Spinal cord (tissue), 10 donors: ENCODE data around the gene TRDMT1. TPM values are rescaled to one million over a fixed set of nuclear protein-coding genes. Genes with fewer than 3 reads are reported as not detected.
"Not testable (repeated sequence)": the region's sequence is repeated elsewhere in the genome, so short reads cannot be mapped to it uniquely, and the experiment has no call there.

Experiments used
- DNase-seq, 6 donors: peaks; one replicate each; pipeline versions ENCODE4 v3.0.0 to v3.0.0-alpha.2; 2013 to 2015; ENCODE audit warnings: low spot score in 6 of 6, low read depth in 4 of 6
- H3K27ac ChIP-seq: one replicate; pipeline ENCODE4 v1.5.1; 2013; ENCODE audit warnings: low read depth, low read length, control low read depth
- H3K27me3 ChIP-seq: one replicate; pipeline ENCODE4 v1.6.1; 2013; ENCODE audit warnings: low read length; ENCODE audit not compliant: control insufficient read depth, insufficient read depth
- H3K36me3 ChIP-seq: one replicate; pipeline ENCODE4 v1.6.1; 2013; ENCODE audit warnings: low read length; ENCODE audit not compliant: control insufficient read depth, insufficient read depth
- H3K4me1 ChIP-seq: one replicate; pipeline ENCODE4 v1.6.1; 2013; ENCODE audit warnings: low read length; ENCODE audit not compliant: control insufficient read depth, insufficient read depth
- H3K4me3 ChIP-seq: one replicate; pipeline ENCODE4 v1.5.1; 2013; ENCODE audit warnings: low read depth, low read length, control low read depth
- H3K9me3 ChIP-seq: one replicate; pipeline ENCODE4 v1.6.1; 2013; ENCODE audit warnings: low read length; ENCODE audit not compliant: control insufficient read depth, insufficient read depth
- WGBS: methylation state at CpG from one replicate; pipeline ENCODE4 v1.1.5; 2013; ENCODE audit warnings: missing lambda C conversion rate; ENCODE audit not compliant: insufficient coverage; 5-methylcytosine and 5-hydroxymethylcytosine counted together
- polyA plus RNA-seq, 2 donors: library from polyadenylated mRNA; unstranded; fragments of 120-200 nt; gene quantifications; one replicate each; pipeline ENCODE4 v1.2.1, GENCODE V29; 2013; ENCODE audit not compliant: insufficient read length in 2 of 2
- total RNA-seq, 2 donors: library from RNA; depleted of rRNA in 1 of 2; stranded (reverse); fragments of 120-200 nt in 1 of 2; fragments of >200 nt in 1 of 2; gene quantifications; one replicate each; pipeline versions ENCODE4 v1.2.3 to v1.2.4, GENCODE V29; 2013 to 2014
- donor health status: healthy.

Gene TRDMT1
- total and polyA plus RNA-seq, 4 donors: 10.4 to 34.1 (median 14.4) TPM

DNA sequence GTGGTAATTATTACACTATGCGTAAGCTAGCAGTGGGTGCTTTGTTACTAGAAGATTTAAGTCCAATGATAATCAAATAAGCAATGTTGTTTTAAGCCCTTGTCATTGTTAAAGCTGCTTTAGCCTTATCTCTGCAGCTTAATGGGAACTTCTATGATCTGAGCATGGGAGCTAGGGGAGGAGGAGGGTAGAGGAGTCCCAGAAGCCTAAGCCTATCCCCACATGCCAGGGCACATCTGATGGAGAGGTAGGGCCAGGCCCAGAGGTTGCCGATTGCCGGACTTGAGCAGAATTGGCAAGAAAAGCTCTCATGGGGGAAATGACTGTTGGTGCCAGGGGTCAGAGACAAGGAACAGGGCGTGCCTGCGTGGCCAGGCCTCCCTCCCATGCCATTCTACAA is 85.3 kb downstream of the TRDMT1 start:
- Histone ChIP-seq H3K36me3 (no peaks in the 10 kb centered on the region), H3K9me3 (no peaks in the 10 kb centered on the region), H3K4me1 (no peaks in the 10 kb centered on the region), H3K27me3 (no peaks in the 10 kb centered on the region), H3K4me3 (no peak overlapping the region), H3K27ac (no peak overlapping the region)
- WGBS: 90% methylated on average over 5 of the region's 5 CpGs
- DNase-seq: no peak

DNA sequence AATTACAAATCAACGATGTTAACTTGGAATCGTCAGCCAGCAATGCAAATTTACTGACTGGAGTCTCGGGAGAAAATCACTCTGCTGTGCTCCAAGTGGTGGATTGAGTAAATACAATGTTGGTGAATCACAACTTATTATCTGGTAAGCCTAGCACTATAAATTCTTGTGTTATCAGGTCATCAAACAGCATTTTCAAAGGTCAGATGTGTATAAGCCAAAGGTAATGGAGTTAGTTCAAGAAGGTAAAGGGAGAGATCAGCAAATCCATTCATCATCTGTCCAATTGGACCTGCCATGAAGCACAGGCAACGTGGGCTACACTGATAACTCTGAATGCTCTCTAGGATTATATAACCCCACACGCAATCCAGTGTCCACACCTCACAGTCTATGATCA is 85.8 kb downstream of the TRDMT1 start:
- WGBS: no CpG with 5 or more reads among the region's 5 CpGs
- no peaks in the 10 kb centered on the region for H3K9me3 ChIP-seq
- no peaks in the 10 kb centered on the region for H3K4me1 ChIP-seq
- no peak overlapping the region for H3K4me3 ChIP-seq
- no peaks in the 10 kb centered on the region for H3K36me3 ChIP-seq
- no peaks in the 10 kb centered on the region for H3K27me3 ChIP-seq
- DNase-seq: no peak
- no peak overlapping the region for H3K27ac ChIP-seq

DNA sequence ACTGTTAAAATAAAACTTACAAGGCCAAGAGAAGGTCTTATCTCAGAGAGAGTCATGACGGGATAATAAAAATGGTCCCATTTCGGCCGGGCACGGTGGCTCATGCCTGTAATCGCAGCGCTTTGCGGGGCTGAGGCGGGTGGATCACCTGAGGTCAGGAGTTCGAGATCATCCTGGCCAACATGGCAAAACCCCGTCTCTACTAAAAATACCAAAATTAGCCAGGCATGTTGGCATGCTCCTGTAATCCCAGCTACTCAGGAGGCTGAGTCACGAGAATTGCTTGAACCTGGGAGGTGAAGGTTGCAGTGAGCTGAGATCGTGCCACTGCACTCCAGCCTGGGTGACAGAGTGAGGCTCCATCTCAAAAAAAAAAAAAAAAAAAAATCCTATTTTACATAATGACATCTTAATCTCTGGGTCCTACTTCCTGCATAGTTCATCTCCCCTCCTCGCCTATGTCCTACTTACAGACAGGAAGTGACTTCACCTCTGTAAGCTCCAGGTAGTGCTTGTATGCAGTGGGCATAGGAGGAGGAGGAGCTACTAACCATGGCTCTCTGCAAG is 86.5 kb downstream of the TRDMT1 start:
- H3K27me3 ChIP-seq, H3K9me3 ChIP-seq, H3K4me3 ChIP-seq, H3K27ac ChIP-seq, H3K36me3 ChIP-seq, H3K4me1 ChIP-seq, DNase-seq: not testable (repeated sequence)
- WGBS: 98% methylated on average over 9 of the region's 13 CpGs

DNA sequence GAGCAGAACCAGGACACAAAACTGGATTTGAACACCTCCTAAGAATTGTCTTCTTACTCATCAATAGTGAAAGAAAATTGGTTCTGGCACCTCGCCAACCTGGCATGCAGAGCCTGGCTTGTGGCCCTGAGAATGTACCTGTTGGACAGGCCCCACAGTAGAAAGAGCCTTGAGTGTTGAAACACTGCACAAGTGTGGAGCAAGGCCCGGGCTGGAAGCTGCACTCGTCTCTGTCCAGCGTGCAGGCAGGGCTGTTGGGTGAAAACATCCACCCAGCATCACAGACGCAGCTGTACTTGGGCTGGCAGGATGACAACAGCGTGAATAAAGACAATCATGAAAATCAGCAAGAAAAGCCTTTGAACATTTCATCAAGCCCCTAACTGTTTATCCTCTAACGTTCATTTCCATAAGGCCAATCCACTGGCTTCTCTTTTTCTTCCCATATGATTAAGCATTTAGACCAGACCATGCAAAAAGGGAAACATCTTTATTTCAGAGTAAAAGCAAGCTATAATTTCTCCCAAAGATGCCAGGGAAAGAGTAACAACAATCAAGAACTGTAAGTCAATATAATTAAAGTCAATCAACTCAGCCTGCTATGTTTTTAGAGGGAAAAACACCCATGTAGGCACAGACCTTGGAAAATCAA is 87.5 kb downstream of the TRDMT1 start:
- Histone ChIP-seq H3K9me3 (no peaks in the 10 kb centered on the region), H3K4me1 (no peaks in the 10 kb centered on the region), H3K27me3 (no peaks in the 10 kb centered on the region), H3K27ac (peak overlapping the region; percentile 3), H3K36me3 (no peaks in the 10 kb centered on the region), H3K4me3 (no peak overlapping the region)
- DNase-seq: peak in 2 of 6 donors; percentile 38 to 75
- 47% methylated on average over 7 of the region's 7 CpGs for WGBS

DNA sequence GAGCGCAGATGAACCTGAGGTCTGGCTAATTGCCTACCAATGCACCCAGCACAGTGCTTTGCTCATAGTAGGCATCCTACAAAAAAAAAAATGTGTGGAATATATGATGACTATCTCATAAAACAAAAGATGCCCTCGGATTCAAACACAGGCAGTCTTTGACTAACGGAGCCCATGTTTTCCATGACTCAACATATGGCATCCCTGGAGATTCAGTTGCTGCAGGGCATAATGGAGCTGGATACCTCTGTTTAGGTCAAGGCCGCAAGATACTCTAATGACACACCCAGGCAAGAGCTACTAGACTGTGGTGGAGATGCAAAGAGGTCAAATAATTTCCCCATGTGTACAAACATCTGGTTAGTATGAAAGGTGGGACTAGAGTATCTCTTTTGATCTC is 88.1 kb downstream of the TRDMT1 start:
- no peak for DNase-seq
- H3K4me1 ChIP-seq: no peaks in the 10 kb centered on the region

DNA sequence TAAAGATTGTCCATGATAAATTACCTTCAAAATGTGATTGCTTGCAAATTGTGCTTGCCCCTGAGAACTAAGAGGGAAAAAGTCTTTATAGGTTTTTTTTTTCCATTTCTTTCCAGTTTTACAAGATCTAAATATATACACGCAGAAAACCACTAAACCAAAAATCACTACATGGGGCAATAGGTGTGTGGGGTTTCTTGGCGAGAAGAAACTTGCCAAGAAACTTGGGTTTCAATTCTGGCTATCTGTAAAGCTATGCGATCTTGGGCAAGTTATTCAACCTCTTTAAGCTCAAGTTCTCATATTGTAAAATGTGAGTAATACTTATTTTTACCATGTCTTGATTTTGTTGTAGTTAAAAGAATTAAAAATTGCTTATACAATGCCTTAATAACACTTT is 88.9 kb downstream of the TRDMT1 start:
- no peaks in the 10 kb centered on the region for H3K9me3 ChIP-seq
- H3K4me3 ChIP-seq: no peak overlapping the region
- WGBS: no CpG with 5 or more reads among the region's 3 CpGs
- H3K4me1 ChIP-seq: no peaks in the 10 kb centered on the region
- no peaks in the 10 kb centered on the region for H3K36me3 ChIP-seq
- H3K27me3 ChIP-seq: no peaks in the 10 kb centered on the region
- no peak for DNase-seq
- no peak overlapping the region for H3K27ac ChIP-seq

More for the DNA sequence above, 88.1 kb downstream of the TRDMT1 start:
- no peaks in the 10 kb centered on the region for H3K27me3 ChIP-seq
- WGBS: 80% methylated on average over 1 of the region's 4 CpGs
- peak overlapping the region; percentile 3 for H3K27ac ChIP-seq
- H3K36me3 ChIP-seq: no peaks in the 10 kb centered on the region
- no peaks in the 10 kb centered on the region for H3K9me3 ChIP-seq
- no peak overlapping the region for H3K4me3 ChIP-seq

DNA sequence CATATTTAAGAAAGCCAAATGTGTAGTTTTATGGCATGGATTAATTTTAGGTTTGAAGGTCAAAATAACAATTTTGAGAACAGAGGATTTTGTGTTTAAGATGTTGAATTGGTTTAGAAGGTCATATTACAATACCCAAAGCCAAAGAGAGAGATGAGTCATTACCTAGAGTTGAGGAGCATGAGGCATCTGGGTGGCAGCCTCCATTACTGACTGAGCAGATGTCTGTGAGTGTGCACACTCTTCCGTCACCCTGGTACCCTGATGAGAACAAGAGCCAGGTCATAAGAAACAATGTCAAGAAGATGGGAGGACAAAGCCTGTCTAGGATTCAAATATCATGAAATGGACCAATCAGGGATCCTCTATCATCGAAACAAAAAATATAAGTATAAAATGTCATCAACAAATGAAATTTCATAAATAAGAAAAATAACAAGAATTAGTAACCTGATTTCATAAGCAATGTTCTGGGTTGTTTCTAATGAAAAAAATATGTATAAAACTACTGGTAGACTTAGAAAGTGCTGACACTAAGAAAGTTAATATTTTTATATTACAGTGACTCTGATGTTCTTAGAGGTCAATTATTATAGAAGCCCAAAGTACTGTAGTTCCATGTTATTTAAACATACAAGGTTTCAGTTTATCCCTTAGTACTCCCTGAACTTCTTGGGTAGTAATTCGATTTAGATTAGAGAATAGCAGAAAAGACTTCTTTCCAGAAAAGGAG is 91.8 kb downstream of the TRDMT1 start:
- H3K9me3 ChIP-seq: no peaks in the 10 kb centered on the region
- no peaks in the 10 kb centered on the region for H3K36me3 ChIP-seq
- 100% methylated on average over 1 of the region's 3 CpGs for WGBS
- no peak overlapping the region for H3K27ac ChIP-seq
- H3K27me3 ChIP-seq: no peaks in the 10 kb centered on the region
- H3K4me1 ChIP-seq: no peaks in the 10 kb centered on the region
- DNase-seq: no peak
- no peak overlapping the region for H3K4me3 ChIP-seq

DNA sequence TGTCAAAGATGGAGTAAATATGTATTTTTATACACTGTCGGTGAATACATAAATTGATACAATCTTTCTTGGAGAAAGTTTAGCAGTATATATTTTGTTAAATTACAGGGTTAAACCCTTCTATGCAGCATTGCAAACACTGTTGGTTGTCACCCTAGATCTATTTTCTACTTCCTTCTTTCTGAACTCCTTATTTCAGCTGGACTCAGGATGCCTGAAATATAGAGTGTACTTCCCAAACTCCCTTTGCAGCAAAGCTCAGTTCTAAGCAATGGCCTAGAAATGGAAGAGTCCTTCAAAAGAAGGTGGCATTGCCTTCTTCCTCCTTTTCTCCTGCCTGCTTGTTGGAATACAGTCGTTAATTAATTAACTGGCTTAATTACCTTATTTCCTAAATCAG is 92.4 kb downstream of the TRDMT1 start:
- Histone ChIP-seq H3K36me3 (no peaks in the 10 kb centered on the region), H3K4me3 (no peak overlapping the region), H3K27ac (no peak overlapping the region), H3K4me1 (no peaks in the 10 kb centered on the region), H3K27me3 (no peaks in the 10 kb centered on the region), H3K9me3 (no peaks in the 10 kb centered on the region)
- no CpG with 5 or more reads among the region's 2 CpGs for WGBS
- DNase-seq: no peak

DNA sequence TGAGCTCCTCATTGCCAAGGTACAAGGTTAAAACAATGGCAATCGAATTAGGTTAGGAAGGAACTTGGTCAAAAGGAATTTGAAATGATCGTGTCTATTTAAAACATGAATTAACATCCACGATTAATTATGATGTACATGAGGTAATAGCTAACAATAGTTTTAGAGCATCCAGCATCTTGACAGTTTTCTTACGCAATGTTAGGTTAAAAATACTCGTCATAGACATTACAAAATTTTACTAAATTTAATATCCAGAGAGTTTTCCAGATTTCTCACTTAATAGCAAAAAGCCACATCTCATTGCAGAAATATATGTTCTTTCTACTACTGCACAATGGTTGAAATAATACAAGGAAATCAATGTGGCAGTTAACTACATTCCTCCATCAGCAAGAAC is 94.5 kb downstream of the TRDMT1 start:
- Histone ChIP-seq H3K4me3 (no peak overlapping the region), H3K27ac (no peak overlapping the region), H3K27me3 (no peaks in the 10 kb centered on the region), H3K36me3 (no peaks in the 10 kb centered on the region), H3K9me3 (no peaks in the 10 kb centered on the region), H3K4me1 (no peaks in the 10 kb centered on the region)
- no peak for DNase-seq
- WGBS: no CpG with 5 or more reads among the region's 5 CpGs

DNA sequence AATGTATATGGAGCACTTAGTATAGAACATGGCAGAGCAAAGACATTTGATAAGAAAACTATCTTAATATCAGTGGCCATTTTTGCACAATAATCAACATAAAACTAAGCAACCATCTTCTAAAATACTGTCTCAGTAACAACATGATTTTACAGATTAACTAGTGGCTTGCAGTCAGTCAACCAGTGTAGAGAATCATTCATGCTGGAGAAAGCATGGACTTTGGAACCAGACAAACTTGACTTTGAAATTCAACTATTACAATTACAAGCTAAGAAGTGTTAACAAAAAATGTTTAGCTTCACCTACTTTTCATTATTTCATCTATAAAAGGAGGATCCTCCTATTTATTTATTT is 99.6 kb downstream of the TRDMT1 start:
- H3K4me1 ChIP-seq: no peaks in the 10 kb centered on the region
- H3K27me3 ChIP-seq: no peaks in the 10 kb centered on the region
- DNase-seq: no peak
- H3K9me3 ChIP-seq: no peaks in the 10 kb centered on the region
- H3K4me3 ChIP-seq: no peak overlapping the region
- H3K36me3 ChIP-seq: no peaks in the 10 kb centered on the region
- no peak overlapping the region for H3K27ac ChIP-seq
